ENCODE measurements around the gene TRAPPC2B. TPM values are rescaled to one million over a fixed set of nuclear protein-coding genes. Genes with fewer than 3 reads are reported as not detected.

Gene TRAPPC2B
- total RNA-seq, 4 donors from 2014 or later: 34.4 to 47.4 (median 40.8) TPM

Other genes with a start within 250 kb of the TRAPPC2B start
- gene USP29, start 243.6 kb upstream of the TRAPPC2B start, total RNA-seq: not detected
- gene ZIM3, start 218.3 kb upstream of the TRAPPC2B start, total RNA-seq: not detected
- not detected for gene DUXA, start 196.1 kb upstream of the TRAPPC2B start, total RNA-seq
- 10 to 100 TPM; 11.3 to 21.8 (median 16.9) TPM for gene ZNF264, start 172.1 kb upstream of the TRAPPC2B start, total RNA-seq
- 1 to 10 TPM in 1 of 4 donors, under 1 TPM in 2, not detected in 1; 0.42 to 2.7 (median 0.76) TPM for gene AURKC, start 132.5 kb upstream of the TRAPPC2B start, total RNA-seq
- 10 to 100 TPM in 2 of 4 donors, 1 to 10 TPM in 2; 9.3 to 20.2 (median 14.8) TPM for gene ZNF805, start 122.9 kb upstream of the TRAPPC2B start, total RNA-seq
- gene ZNF460, start 83.1 kb upstream of the TRAPPC2B start, total RNA-seq: 10 to 100 TPM; 20.2 to 63.3 (median 42.3) TPM
- 10 to 100 TPM in 1 of 4 donors, 1 to 10 TPM in 3; 5.8 to 11.5 (median 8.3) TPM for gene ZNF543, start 43.1 kb upstream of the TRAPPC2B start, total RNA-seq
- 1 to 10 TPM; 4.1 to 6.5 (median 4.8) TPM for gene ZNF304, start 12.3 kb upstream of the TRAPPC2B start, total RNA-seq
- gene ZNF547, start within 50 bp of the TRAPPC2B start, total RNA-seq: 1 to 10 TPM in 3 of 4 donors, under 1 TPM in 1; 0.58 to 4.4 (median 2.6) TPM
- 10 to 100 TPM in 1 of 4 donors, 1 to 10 TPM in 3; 6.1 to 10.4 (median 8.3) TPM for gene ZNF548, start 26.3 kb downstream of the TRAPPC2B start, total RNA-seq
- gene ZNF17, start 47.6 kb downstream of the TRAPPC2B start, total RNA-seq: 1 to 10 TPM; 3.3 to 6.4 (median 5.4) TPM
- 10 to 100 TPM in 1 of 4 donors, 1 to 10 TPM in 3; 3.1 to 11.4 (median 3.9) TPM for gene ZNF749, start 71.8 kb downstream of the TRAPPC2B start, total RNA-seq
- 1 to 10 TPM in 2 of 4 donors, under 1 TPM in 1, not detected in 1; 0.60 to 3.2 (median 1.3) TPM for gene VN1R1, start 93.6 kb downstream of the TRAPPC2B start, total RNA-seq
- gene ZNF772, start 114.0 kb downstream of the TRAPPC2B start, total RNA-seq: 10 to 100 TPM in 3 of 4 donors, 1 to 10 TPM in 1; 8.3 to 26.7 (median 17.6) TPM
- 10 to 100 TPM in 2 of 4 donors, 1 to 10 TPM in 2; 4.6 to 25.2 (median 10.5) TPM for gene ZNF419, start 124.2 kb downstream of the TRAPPC2B start, total RNA-seq
- 1 to 10 TPM; 1.2 to 6.5 (median 3.4) TPM for gene ZNF773, start 136.4 kb downstream of the TRAPPC2B start, total RNA-seq
- 1 to 10 TPM; 1.7 to 3.4 (median 2.3) TPM for gene ZNF549, start 163.8 kb downstream of the TRAPPC2B start, total RNA-seq
- gene ZNF550, start 196.3 kb downstream of the TRAPPC2B start, total RNA-seq: 1 to 10 TPM in 3 of 4 donors, under 1 TPM in 1; 0.87 to 9.1 (median 2.6) TPM
- gene ZNF416, start 215.4 kb downstream of the TRAPPC2B start, total RNA-seq: 1 to 10 TPM in 2 of 4 donors, under 1 TPM in 2; 0.87 to 2.0 (median 1.4) TPM
- 1 to 10 TPM in 2 of 4 donors, under 1 TPM in 2; 0.71 to 2.0 (median 1.1) TPM for gene ZIK1, start 220.6 kb downstream of the TRAPPC2B start, total RNA-seq
- 1 to 10 TPM in 3 of 4 donors, under 1 TPM in 1; 0.86 to 4.2 (median 3.4) TPM for gene ZNF530, start 236.3 kb downstream of the TRAPPC2B start, total RNA-seq